SJCRH30 (cell line): ENCODE results near the gene TSPAN32. TPM values are rescaled to one million over a fixed set of nuclear protein-coding genes. Genes with fewer than 3 reads are reported as not detected.
"Not testable (repeated sequence)": the region's sequence is repeated elsewhere in the genome, so short reads cannot be mapped to it uniquely, and the experiment has no call there.

Experiments
- DNase-seq, 2 experiments: peaks; one replicate each; pipeline ENCODE4 v3.0.0-alpha.2; 2015 to 2020
- H3K27ac ChIP-seq: fragments of 250-450 bp; sonication (Bioruptor Pico); 2 replicates; pipeline ENCODE4 v1.5.1; 2020; ENCODE audit warnings: mild to moderate bottlenecking, moderate library complexity
- H3K27me3 ChIP-seq: fragments of 250-450 bp; sonication (Bioruptor Pico); 2 replicates; pipeline ENCODE4 v1.5.1; 2020; ENCODE audit warnings: mild to moderate bottlenecking, moderate library complexity
- H3K36me3 ChIP-seq: fragments of 250-450 bp; sonication (Bioruptor Pico); 2 replicates; pipeline ENCODE4 v1.5.1; 2020; ENCODE audit warnings: mild to moderate bottlenecking, moderate library complexity
- H3K4me1 ChIP-seq: fragments of 250-450 bp; sonication (Bioruptor Pico); 2 replicates; pipeline ENCODE4 v1.5.1; 2020; ENCODE audit warnings: mild to moderate bottlenecking, moderate library complexity
- H3K4me3 ChIP-seq: fragments of 250-450 bp; sonication (Bioruptor Pico); 2 replicates; pipeline ENCODE4 v1.5.1; 2020; ENCODE audit warnings: mild to moderate bottlenecking, moderate library complexity
- H3K9me3 ChIP-seq: fragments of 250-450 bp; sonication (Bioruptor Pico); replicated peaks from 2 replicates; pipeline ENCODE4 v1.5.1; 2020; ENCODE audit warnings: mild to moderate bottlenecking, moderate library complexity
- total RNA-seq: library from RNA; depleted of rRNA; stranded (reverse); fragments of >200 nt; shearing (Covaris generic); gene quantifications from 2 replicates; pipeline ENCODE4 v1.2.3, GENCODE V29; 2014

The TSPAN32 gene
- total RNA-seq, 1 experiment from 2014 or later, result 0.57 TPM

- no peaks in the 10 kb centered on the region for H3K27me3 ChIP-seq
- no peak overlapping the region for H3K4me3 ChIP-seq
- H3K27ac ChIP-seq, result no peak overlapping the region
- peaks cover 3% of the 10 kb centered on the region; the same call in 1 of the 2 replicates for H3K4me1 ChIP-seq
- no peak for DNase-seq
- no peaks in the 10 kb centered on the region for H3K9me3 ChIP-seq
- no peaks in the 10 kb centered on the region for H3K36me3 ChIP-seq
These were observed 55.4 kb downstream of the TSPAN32 start for GRCh38 chr11:2357246-2357645.

GRCh38 chr11:2357651-2358050 lies 55.8 kb downstream of the TSPAN32 start:
- H3K27ac ChIP-seq, H3K4me1 ChIP-seq, DNase-seq, H3K36me3 ChIP-seq, H3K4me3 ChIP-seq, H3K9me3 ChIP-seq, H3K27me3 ChIP-seq: not testable (repeated sequence)

GRCh38 chr11:2358754-2359442 lies 57.1 kb downstream of the TSPAN32 start:
- Histone ChIP-seq H3K27ac (no peak overlapping the region), H3K9me3 (no peaks in the 10 kb centered on the region), H3K27me3 (no peaks in the 10 kb centered on the region), H3K36me3 (no peaks in the 10 kb centered on the region), H3K4me1 (peaks cover 3% of the 10 kb centered on the region; the same call in 1 of the 2 replicates), H3K4me3 (no peak overlapping the region)
- peak in 1 of 2 experiments; percentile 34 for DNase-seq

- Histone ChIP-seq H3K4me3 (no peak overlapping the region), H3K27me3 (no peaks in the 10 kb centered on the region), H3K36me3 (no peaks in the 10 kb centered on the region), H3K4me1 (peaks cover 3% of the 10 kb centered on the region; the same call in 1 of the 2 replicates), H3K9me3 (no peaks in the 10 kb centered on the region), H3K27ac (no peak overlapping the region)
- DNase-seq, result no peak
These were observed 57.7 kb downstream of the TSPAN32 start for GRCh38 chr11:2359557-2359956.

GRCh38 chr11:2360081-2360642 lies 58.3 kb downstream of the TSPAN32 start:
- no peak for DNase-seq
- Histone ChIP-seq H3K4me1 (peaks cover 3% of the 10 kb centered on the region; the same call in 1 of the 2 replicates), H3K27ac (no peak overlapping the region), H3K4me3 (no peak overlapping the region), H3K36me3 (no peaks in the 10 kb centered on the region), H3K9me3 (no peaks in the 10 kb centered on the region), H3K27me3 (no peaks in the 10 kb centered on the region)

- H3K4me1 ChIP-seq, result peaks cover 3% of the 10 kb centered on the region; the same call in 1 of the 2 replicates
- H3K27ac ChIP-seq, result no peak overlapping the region
- H3K4me3 ChIP-seq, result no peak overlapping the region
- DNase-seq, result no peak
- H3K27me3 ChIP-seq, result no peaks in the 10 kb centered on the region
- no peaks in the 10 kb centered on the region for H3K9me3 ChIP-seq
- H3K36me3 ChIP-seq, result no peaks in the 10 kb centered on the region
These were observed 59.8 kb downstream of the TSPAN32 start for GRCh38 chr11:2361565-2361964.

GRCh38 chr11:2362414-2362813 lies 60.6 kb downstream of the TSPAN32 start:
- Histone ChIP-seq H3K27ac (no peak overlapping the region), H3K4me3 (no peak overlapping the region), H3K27me3 (no peaks in the 10 kb centered on the region), H3K9me3 (no peaks in the 10 kb centered on the region), H3K4me1 (peaks cover 3% of the 10 kb centered on the region; the same call in 1 of the 2 replicates), H3K36me3 (no peaks in the 10 kb centered on the region)
- no peak for DNase-seq

GRCh38 chr11:2363130-2363529 lies 61.3 kb downstream of the TSPAN32 start:
- H3K4me1 ChIP-seq, result peaks cover 3% of the 10 kb centered on the region; the same call in 1 of the 2 replicates
- no peak overlapping the region for H3K27ac ChIP-seq
- no peaks in the 10 kb centered on the region for H3K9me3 ChIP-seq
- H3K4me3 ChIP-seq, result no peak overlapping the region
- DNase-seq, result no peak
- no peaks in the 10 kb centered on the region for H3K36me3 ChIP-seq
- no peaks in the 10 kb centered on the region for H3K27me3 ChIP-seq

- H3K27ac ChIP-seq, result no peak overlapping the region
- H3K4me3 ChIP-seq, result no peak overlapping the region
- no peaks in the 10 kb centered on the region for H3K36me3 ChIP-seq
- DNase-seq, result no peak
- no peaks in the 10 kb centered on the region for H3K27me3 ChIP-seq
- H3K4me1 ChIP-seq, result peaks cover 3% of the 10 kb centered on the region; the same call in 1 of the 2 replicates
- H3K9me3 ChIP-seq, result no peaks in the 10 kb centered on the region
These were observed 62.0 kb downstream of the TSPAN32 start for GRCh38 chr11:2363577-2364370.

GRCh38 chr11:2364386-2364785 lies 62.6 kb downstream of the TSPAN32 start:
- H3K27ac ChIP-seq, H3K36me3 ChIP-seq, DNase-seq, H3K4me3 ChIP-seq, H3K4me1 ChIP-seq, H3K27me3 ChIP-seq, H3K9me3 ChIP-seq: not testable (repeated sequence)

GRCh38 chr11:2365571-2366210 lies 63.9 kb downstream of the TSPAN32 start:
- no peaks in the 10 kb centered on the region for H3K9me3 ChIP-seq
- no peaks in the 10 kb centered on the region for H3K4me1 ChIP-seq
- no peak overlapping the region for H3K27ac ChIP-seq
- H3K4me3 ChIP-seq, result no peak overlapping the region
- H3K27me3 ChIP-seq, result no peaks in the 10 kb centered on the region
- no peak for DNase-seq
- no peaks in the 10 kb centered on the region for H3K36me3 ChIP-seq

GRCh38 chr11:2366276-2366675 lies 64.5 kb downstream of the TSPAN32 start:
- H3K4me3 ChIP-seq, result no peak overlapping the region
- no peaks in the 10 kb centered on the region for H3K9me3 ChIP-seq
- DNase-seq, result no peak
- H3K27ac ChIP-seq, result no peak overlapping the region
- H3K27me3 ChIP-seq, result no peaks in the 10 kb centered on the region
- H3K4me1 ChIP-seq, result no peaks in the 10 kb centered on the region
- H3K36me3 ChIP-seq, result no peaks in the 10 kb centered on the region

- DNase-seq, result no peak
- H3K4me3 ChIP-seq, result no peak overlapping the region
- H3K27ac ChIP-seq, result no peak overlapping the region
- no peaks in the 10 kb centered on the region for H3K9me3 ChIP-seq
- no peaks in the 10 kb centered on the region for H3K36me3 ChIP-seq
- no peaks in the 10 kb centered on the region for H3K27me3 ChIP-seq
- H3K4me1 ChIP-seq, result no peaks in the 10 kb centered on the region
These were observed 64.9 kb downstream of the TSPAN32 start for GRCh38 chr11:2366733-2367132.

GRCh38 chr11:2367266-2368160 lies 65.7 kb downstream of the TSPAN32 start:
- Histone ChIP-seq H3K9me3 (no peaks in the 10 kb centered on the region), H3K4me3 (no peak overlapping the region), H3K36me3 (no peaks in the 10 kb centered on the region), H3K4me1 (no peaks in the 10 kb centered on the region), H3K27me3 (no peaks in the 10 kb centered on the region), H3K27ac (no peak overlapping the region)
- no peak for DNase-seq
